ENCODE measurements around the gene PSTPIP1. TPM values are rescaled to one million over a fixed set of nuclear protein-coding genes. Genes with fewer than 3 reads are reported as not detected.

Gene PSTPIP1
- total RNA-seq, 1 experiment from 2014 or later, result not detected

DNA sequence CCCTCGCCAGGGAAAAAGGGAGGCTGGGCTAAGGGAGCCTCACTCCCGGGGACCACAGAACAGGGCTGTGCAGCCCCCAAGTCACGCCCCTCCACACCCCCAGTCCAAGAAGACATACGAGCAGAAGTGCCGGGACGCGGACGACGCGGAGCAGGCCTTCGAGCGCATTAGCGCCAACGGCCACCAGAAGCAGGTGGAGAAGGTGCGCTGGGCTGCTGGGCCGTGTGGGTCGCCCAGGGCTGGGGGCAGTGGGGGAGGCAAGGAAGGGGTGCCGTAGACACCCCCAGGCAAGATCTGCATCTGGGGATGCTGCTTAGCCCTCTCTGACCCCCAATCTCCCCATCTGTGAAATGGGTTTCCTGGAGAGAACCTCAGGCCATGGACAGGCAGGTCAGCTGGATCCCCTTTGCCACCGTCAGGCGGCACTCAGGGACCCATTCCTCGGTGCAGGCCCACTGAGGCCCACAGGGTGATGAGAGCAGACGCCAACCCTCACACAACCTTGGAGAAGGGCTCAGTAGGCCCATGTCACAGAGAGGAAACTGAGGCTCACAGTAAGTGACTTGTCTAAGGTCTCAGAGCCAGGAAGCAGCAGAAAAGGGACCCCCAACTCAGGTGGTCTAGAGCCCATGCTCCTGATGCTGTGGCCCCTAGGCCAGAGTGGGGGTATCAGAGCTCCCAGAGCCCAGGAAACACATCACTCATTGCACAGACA is 33.7 kb downstream of the PSTPIP1 start:
- Histone ChIP-seq H3K9me3 (ENCODE audit: low read length) (no peaks in the 10 kb centered on the region), H3K27me3 (ENCODE audit: low read length) (no peaks in the 10 kb centered on the region), H3K27ac (ENCODE audit: low read length) (no peak overlapping the region), H3K4me2 (ENCODE audit: low read length) (no peak overlapping the region), H3K79me2 (ENCODE audit: low read length) (no peaks in the 10 kb centered on the region), H3K36me3 (ENCODE audit: low read depth, low read length) (no peaks in the 10 kb centered on the region), H3K9ac (ENCODE audit: low read length) (no peak overlapping the region), H3K9me2 (replicated peaks; ENCODE audit: low read length) (no peaks in the 10 kb centered on the region), H3F3A (ENCODE audit: low read length, unreplicated experiment) (no peaks in the 10 kb centered on the region), H3K4me1 (ENCODE audit: insufficient read depth, low read length) (no peaks in the 10 kb centered on the region), H2AFZ (ENCODE audit: low read length) (no peak overlapping the region), H3K4me3 (ENCODE audit: low read length) (no peak overlapping the region), H4K20me1 (ENCODE audit: low read length) (no peaks in the 10 kb centered on the region)
- intact Hi-C loops (cut with micrococcal nuclease), result no loop called here
- ChIA-PET POLR2A (ENCODE audit: unreplicated experiment) (no interaction called here), CTCF (no interaction called here)
- ATAC-seq (no peak), DNase-seq (no peak)
- TF ChIP-seq EZH2phosphoT487 (IDR thresholded peaks at IDR 0.05; ENCODE audit: borderline replicate concordance, low read length) (no peak), EZH2 (IDR thresholded peaks at IDR 0.05; ENCODE audit: low read length, unreplicated experiment) (no peak)
- TF ChIP-seq, protein P1, sequence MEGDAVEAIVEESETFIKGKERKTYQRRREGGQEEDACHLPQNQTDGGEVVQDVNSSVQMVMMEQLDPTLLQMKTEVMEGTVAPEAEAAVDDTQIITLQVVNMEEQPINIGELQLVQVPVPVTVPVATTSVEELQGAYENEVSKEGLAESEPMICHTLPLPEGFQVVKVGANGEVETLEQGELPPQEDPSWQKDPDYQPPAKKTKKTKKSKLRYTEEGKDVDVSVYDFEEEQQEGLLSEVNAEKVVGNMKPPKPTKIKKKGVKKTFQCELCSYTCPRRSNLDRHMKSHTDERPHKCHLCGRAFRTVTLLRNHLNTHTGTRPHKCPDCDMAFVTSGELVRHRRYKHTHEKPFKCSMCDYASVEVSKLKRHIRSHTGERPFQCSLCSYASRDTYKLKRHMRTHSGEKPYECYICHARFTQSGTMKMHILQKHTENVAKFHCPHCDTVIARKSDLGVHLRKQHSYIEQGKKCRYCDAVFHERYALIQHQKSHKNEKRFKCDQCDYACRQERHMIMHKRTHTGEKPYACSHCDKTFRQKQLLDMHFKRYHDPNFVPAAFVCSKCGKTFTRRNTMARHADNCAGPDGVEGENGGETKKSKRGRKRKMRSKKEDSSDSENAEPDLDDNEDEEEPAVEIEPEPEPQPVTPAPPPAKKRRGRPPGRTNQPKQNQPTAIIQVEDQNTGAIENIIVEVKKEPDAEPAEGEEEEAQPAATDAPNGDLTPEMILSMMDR (conservative IDR thresholded peaks at IDR 0.05; ENCODE audit: low read depth, low read length), result no peak
- no TSS peak for BruUV-seq (replicated peaks)

DNA sequence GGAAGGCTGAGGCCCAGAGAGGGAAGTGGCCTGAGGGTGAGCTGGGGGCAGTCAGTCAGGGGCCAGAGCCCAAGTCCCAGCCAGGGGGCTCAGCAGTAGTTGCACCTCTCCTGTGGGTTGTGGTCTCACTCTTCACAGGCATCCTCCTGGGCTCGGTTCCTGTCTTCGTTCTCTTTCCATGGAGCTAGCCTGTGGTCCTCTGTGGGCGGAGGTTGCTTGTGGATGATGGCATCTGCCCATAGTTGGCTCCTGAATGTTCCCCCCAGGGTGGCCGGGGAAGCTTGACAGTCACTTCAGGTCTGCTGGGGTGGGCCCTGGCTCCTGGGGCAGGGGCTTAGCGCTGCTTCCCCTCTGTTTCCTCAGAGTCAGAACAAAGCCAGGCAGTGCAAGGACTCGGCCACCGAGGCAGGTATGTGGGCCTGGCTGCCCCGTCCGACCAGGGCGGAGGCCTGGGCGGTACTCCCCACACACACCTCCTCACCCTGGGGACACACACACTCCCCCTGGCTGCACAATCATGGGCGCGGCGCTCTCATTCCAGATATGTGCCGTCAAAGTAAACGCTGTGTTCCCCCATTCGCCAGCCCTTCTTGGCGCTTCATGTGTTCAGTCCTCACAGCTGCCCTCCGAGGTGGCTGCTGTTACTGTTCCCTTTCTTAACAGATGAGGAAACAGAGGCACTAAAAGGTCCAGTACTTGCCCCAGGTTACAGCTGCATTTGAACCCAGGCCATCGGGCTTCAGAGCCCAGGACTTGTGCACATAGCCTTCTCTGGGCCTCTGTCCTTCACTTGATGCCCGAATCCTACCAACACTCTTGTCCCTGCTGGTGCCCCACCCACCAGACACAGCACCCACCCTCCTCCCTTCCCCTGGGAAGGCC is 34.5 kb downstream of the PSTPIP1 start:
- ATAC-seq (no peak), DNase-seq (no peak)
- intact Hi-C loops (cut with micrococcal nuclease), result no loop called here
- Histone ChIP-seq H3K27me3 (ENCODE audit: low read length) (no peaks in the 10 kb centered on the region), H3K9me3 (ENCODE audit: low read length) (no peaks in the 10 kb centered on the region), H3K4me2 (ENCODE audit: low read length) (no peak overlapping the region), H3K79me2 (ENCODE audit: low read length) (no peaks in the 10 kb centered on the region), H2AFZ (ENCODE audit: low read length) (no peak overlapping the region), H3K4me3 (ENCODE audit: low read length) (no peak overlapping the region), H3K36me3 (ENCODE audit: low read depth, low read length) (no peaks in the 10 kb centered on the region), H3K9me2 (replicated peaks; ENCODE audit: low read length) (no peaks in the 10 kb centered on the region), H3K4me1 (ENCODE audit: insufficient read depth, low read length) (no peaks in the 10 kb centered on the region), H3F3A (ENCODE audit: low read length, unreplicated experiment) (no peaks in the 10 kb centered on the region), H4K20me1 (ENCODE audit: low read length) (no peaks in the 10 kb centered on the region), H3K9ac (ENCODE audit: low read length) (no peak overlapping the region), H3K27ac (ENCODE audit: low read length) (no peak overlapping the region)
- BruUV-seq (replicated peaks), result no TSS peak
- ChIA-PET CTCF (no interaction called here), POLR2A (ENCODE audit: unreplicated experiment) (no interaction called here)
- TF ChIP-seq EZH2phosphoT487 (IDR thresholded peaks at IDR 0.05; ENCODE audit: borderline replicate concordance, low read length), result no peak

DNA sequence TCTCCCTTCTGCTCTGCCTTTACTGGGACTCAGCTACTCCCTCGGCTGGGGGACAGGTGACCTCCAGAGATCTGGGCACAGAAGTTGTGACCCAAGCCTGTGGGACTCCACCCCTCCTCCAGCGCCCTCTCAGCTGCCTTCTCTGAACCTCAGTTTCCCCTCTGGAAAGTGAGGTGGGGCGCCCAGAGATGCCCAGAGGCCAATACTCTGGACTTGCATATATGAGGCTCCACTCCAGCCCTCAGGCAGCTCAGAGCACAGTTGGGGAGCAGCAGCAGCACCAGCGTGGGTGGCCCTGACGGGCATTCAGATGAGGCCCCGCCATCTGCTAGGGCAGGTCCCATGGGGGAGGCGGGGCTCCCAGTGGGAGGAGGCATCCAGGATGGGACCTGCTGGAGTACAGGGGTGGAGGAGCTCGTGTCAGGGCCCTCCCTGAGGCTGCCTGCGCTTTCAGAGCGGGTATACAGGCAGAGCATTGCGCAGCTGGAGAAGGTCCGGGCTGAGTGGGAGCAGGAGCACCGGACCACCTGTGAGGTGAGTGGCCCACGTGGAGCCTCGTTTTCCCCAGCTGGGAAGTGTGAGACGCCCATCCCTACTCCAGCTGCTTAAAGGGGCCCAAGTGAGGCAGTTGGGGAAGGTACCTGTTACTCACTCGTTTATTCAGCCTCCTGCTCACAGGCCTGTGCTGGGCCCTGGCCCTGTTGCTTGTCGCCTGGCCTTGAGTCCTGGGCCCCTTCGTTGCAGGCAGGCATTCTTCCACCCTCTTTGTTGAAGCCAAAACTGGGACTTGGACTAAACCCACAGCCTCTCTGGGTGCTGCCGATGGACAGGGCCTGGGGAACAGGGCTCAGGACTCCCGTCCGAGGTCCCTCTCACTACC is 35.4 kb downstream of the PSTPIP1 start:
- Histone ChIP-seq H3K9ac (ENCODE audit: low read length) (no peak overlapping the region), H3K4me3 (ENCODE audit: low read length) (no peak overlapping the region), H3K79me2 (ENCODE audit: low read length) (no peaks in the 10 kb centered on the region), H3K9me3 (ENCODE audit: low read length) (no peaks in the 10 kb centered on the region), H3K9me2 (replicated peaks; ENCODE audit: low read length) (no peaks in the 10 kb centered on the region), H4K20me1 (ENCODE audit: low read length) (no peaks in the 10 kb centered on the region), H3K27me3 (ENCODE audit: low read length) (no peaks in the 10 kb centered on the region), H3K4me1 (ENCODE audit: insufficient read depth, low read length) (no peaks in the 10 kb centered on the region), H3K36me3 (ENCODE audit: low read depth, low read length) (no peaks in the 10 kb centered on the region), H2AFZ (ENCODE audit: low read length) (no peak overlapping the region), H3K4me2 (ENCODE audit: low read length) (no peak overlapping the region), H3K27ac (ENCODE audit: low read length) (no peak overlapping the region), H3F3A (ENCODE audit: low read length, unreplicated experiment) (no peaks in the 10 kb centered on the region)
- intact Hi-C loops (cut with micrococcal nuclease), result no loop called here
- DNase-seq, result no peak
- CTCF ChIA-PET, result no interaction called here
- TF ChIP-seq EZH2phosphoT487 (IDR thresholded peaks at IDR 0.05; ENCODE audit: borderline replicate concordance, low read length) (no peak), EZH2 (IDR thresholded peaks at IDR 0.05; ENCODE audit: low read length, unreplicated experiment) (no peak)
- TF ChIP-seq, protein P1 (conservative IDR thresholded peaks at IDR 0.05; ENCODE audit: low read depth, low read length), result no peak
- ATAC-seq, result no peak
- POLR2A ChIA-PET (ENCODE audit: unreplicated experiment), result no interaction called here
- BruUV-seq (replicated peaks), result no TSS peak
